Sigmoid colon (tissue), 7 donors: ENCODE data around the gene SMIM10L2A. TPM values are rescaled to one million over a fixed set of nuclear protein-coding genes. Genes with fewer than 3 reads are reported as not detected.
"Not testable (repeated sequence)": the region's sequence is repeated elsewhere in the genome, so short reads cannot be mapped to it uniquely, and the experiment has no call there.

Experiments used
- DNase-seq: peaks from one replicate; pipeline ENCODE4 v3.0.0-alpha.2; 2019
- H3K27ac ChIP-seq, 4 donors: fragments of 200-600 bp; sonication (generic); one replicate each; pipeline ENCODE4 v1.5.1; 2016 to 2019; ENCODE audit warnings: mild to moderate bottlenecking in 1 of 4
- H3K27me3 ChIP-seq, 3 donors: fragments of 200-600 bp; sonication (generic); one replicate each; pipeline ENCODE4 v1.5.1; 2019; ENCODE audit warnings: mild to moderate bottlenecking in 1 of 3
- H3K36me3 ChIP-seq, 4 donors: fragments of 200-600 bp; sonication (generic); one replicate each; pipeline ENCODE4 v1.5.1; 2016 to 2019
- H3K4me1 ChIP-seq, 4 donors: fragments of 200-600 bp; sonication (generic); one replicate each; pipeline ENCODE4 v1.5.1; 2017 to 2019
- H3K4me3 ChIP-seq, 4 donors: fragments of 200-600 bp; sonication (generic); one replicate each; pipeline ENCODE4 v1.5.1; 2017 to 2019; ENCODE audit warnings: mild to moderate bottlenecking in 2 of 4, moderate library complexity in 1 of 4
- H3K9me3 ChIP-seq, 4 donors: fragments of 200-600 bp in 3 of 4; sonication (generic) in 3 of 4; one replicate each; pipeline versions ENCODE4 v1.5.1 to v1.6.1; 2013 to 2019
- EP300 ChIP-seq, 4 donors: sonication (generic); formaldehyde crosslinking; IDR thresholded peaks; one replicate each; pipeline ENCODE4 v1.6.1; 2017; ENCODE audit warnings: antibody characterized with exemption in 4 of 4
- POLR2A ChIP-seq, 2 donors: fragments of 450-650 bp; IDR thresholded peaks; one replicate each; pipeline ENCODE4 v1.6.1; 2016; ENCODE audit warnings: antibody characterized with exemption in 2 of 2, mild to moderate bottlenecking in 2 of 2, moderate library complexity in 2 of 2
- POLR2AphosphoS5 ChIP-seq, 4 donors: sonication (generic); formaldehyde crosslinking; IDR thresholded peaks; one replicate each; pipeline ENCODE4 v1.6.1; 2017; ENCODE audit warnings: antibody characterized with exemption in 4 of 4
- WGBS, 2 donors: extraction: QIAGEN DNeasy Blood & Tissue Kit; methylation state at CpG; one replicate each; pipeline ENCODE4 v1.1.7; 2013; 5-methylcytosine and 5-hydroxymethylcytosine counted together
- intact Hi-C: fragments of 100-400 bp; cut with DNase I; formaldehyde crosslinking; loops from one replicate; pipeline ENCODE4 v1.15.1; 2023
- polyA plus RNA-seq, 3 donors: library from polyadenylated mRNA; stranded (reverse); fragments of 200-250 nt; gene quantifications; one replicate each; pipeline ENCODE4 v1.2.3, GENCODE V29; 2013
- total RNA-seq, 4 donors: library from RNA; depleted of rRNA; stranded (reverse); fragments of >200 nt; gene quantifications; one replicate each; pipeline ENCODE4 v1.1.0, GENCODE V29; 2016
- TF ChIP-seq, protein P1 (sequence below), 4 experiments: fragments of 450-650 bp in 3 of 4; fragments of 200-600 bp in 1 of 4; IDR thresholded peaks; one replicate each; pipeline ENCODE4 v1.5.1; 2016 to 2019; ENCODE audit warnings: antibody characterized with exemption in 4 of 4, mild to moderate bottlenecking in 3 of 4, moderate library complexity in 2 of 4
- donor health status: healthy with polysubstance abuse.
- donor health status: Bipolar disorder and iron deficiency.
- donor health status: healthy.

Gene SMIM10L2A
- total and polyA plus RNA-seq, 7 donors: under 0.01 to 1.9 (median 1.0) TPM; not detected in 1

DNA sequence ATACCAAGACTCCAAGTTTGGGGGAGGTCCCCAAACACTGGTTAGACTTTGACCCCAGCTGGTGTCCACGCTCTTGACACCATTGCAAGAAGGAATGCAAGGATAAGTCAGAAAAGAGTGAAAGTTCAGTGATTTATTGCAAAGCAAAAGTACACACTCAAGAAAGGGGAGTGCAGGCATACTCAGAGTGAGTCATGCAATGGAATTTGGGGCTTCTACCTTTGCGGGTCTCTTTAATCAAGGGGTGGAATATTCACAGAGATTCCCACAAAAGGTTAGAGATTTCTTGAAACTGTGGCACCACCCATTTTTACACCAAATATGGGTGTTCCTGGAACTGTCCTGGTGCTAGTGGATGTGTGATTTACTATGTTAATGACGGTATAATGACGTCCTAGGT, 5.2 kb upstream of the SMIM10L2A start:
- intact Hi-C loops: no loop called here
- TF ChIP-seq POLR2AphosphoS5 (IDR thresholded peaks at IDR 0.05) (no peak), EP300 (IDR thresholded peaks at IDR 0.05) (no peak), POLR2A (IDR thresholded peaks at IDR 0.05) (no peak)
- TF ChIP-seq, protein P1, sequence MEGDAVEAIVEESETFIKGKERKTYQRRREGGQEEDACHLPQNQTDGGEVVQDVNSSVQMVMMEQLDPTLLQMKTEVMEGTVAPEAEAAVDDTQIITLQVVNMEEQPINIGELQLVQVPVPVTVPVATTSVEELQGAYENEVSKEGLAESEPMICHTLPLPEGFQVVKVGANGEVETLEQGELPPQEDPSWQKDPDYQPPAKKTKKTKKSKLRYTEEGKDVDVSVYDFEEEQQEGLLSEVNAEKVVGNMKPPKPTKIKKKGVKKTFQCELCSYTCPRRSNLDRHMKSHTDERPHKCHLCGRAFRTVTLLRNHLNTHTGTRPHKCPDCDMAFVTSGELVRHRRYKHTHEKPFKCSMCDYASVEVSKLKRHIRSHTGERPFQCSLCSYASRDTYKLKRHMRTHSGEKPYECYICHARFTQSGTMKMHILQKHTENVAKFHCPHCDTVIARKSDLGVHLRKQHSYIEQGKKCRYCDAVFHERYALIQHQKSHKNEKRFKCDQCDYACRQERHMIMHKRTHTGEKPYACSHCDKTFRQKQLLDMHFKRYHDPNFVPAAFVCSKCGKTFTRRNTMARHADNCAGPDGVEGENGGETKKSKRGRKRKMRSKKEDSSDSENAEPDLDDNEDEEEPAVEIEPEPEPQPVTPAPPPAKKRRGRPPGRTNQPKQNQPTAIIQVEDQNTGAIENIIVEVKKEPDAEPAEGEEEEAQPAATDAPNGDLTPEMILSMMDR (IDR thresholded peaks at IDR 0.05): no peak
- Histone ChIP-seq H3K4me3 (no peak overlapping the region), H3K9me3 (no peaks in the 10 kb centered on the region), H3K4me1 (no peaks in the 10 kb centered on the region), H3K27ac (no peak overlapping the region), H3K36me3 (no peaks in the 10 kb centered on the region), H3K27me3 (no peaks in the 10 kb centered on the region)
- 51 to 79% methylated on average over 4 of the region's 4 CpGs for whole genome bisulfite sequencing, 2 donors
- DNase-seq: no peak

DNA sequence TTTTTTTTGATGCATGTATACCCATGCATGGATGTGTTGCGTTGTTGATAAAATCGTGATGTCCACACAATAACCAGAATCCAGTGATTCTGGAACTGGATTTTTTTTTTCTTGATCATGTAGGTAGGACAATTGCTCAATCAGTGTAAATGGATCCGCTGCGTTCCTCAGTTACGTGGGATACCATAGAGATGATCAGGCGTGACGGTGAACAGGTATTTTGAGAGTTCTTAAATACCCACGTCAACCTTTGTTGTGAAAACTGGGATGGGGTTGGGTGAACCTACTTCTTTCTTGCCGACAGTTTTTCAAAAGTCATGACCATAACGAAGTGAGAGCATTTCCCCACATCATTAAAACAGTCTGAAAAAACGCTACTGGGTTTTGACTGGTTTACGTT, 913 bp upstream of the SMIM10L2A start:
- H3K9me3 ChIP-seq: no peaks in the 10 kb centered on the region
- 81 to 88% methylated on average over 12 of the region's 12 CpGs for WGBS, 2 donors

GRCh38 chrX:135421537-135421931, 210 bp upstream of the SMIM10L2A start:
- 1 to 2% methylated on average over 29 of the region's 29 CpGs for WGBS, 2 donors
- intact Hi-C loops: loop anchor here (5.0 kb wide), 2 partner anchors 101 to 319 kb away; partner anchors contain the start of gene INTS6L
- no peaks in the 10 kb centered on the region for H3K9me3 ChIP-seq
- H3K4me3 ChIP-seq: peak overlapping the region; percentile 19 to 60 (median 54)
- H3K27ac ChIP-seq: peak overlapping the region in 3 of 4 donors; percentile 17 to 31 (median 25)
- TF ChIP-seq, protein P1 (IDR thresholded peaks at IDR 0.05): no peak
- TF ChIP-seq POLR2AphosphoS5 (IDR thresholded peaks at IDR 0.05): peak in 1 of 4 donors; percentile 35
- DNase-seq: peak; percentile 91
- H3K36me3 ChIP-seq: no peaks in the 10 kb centered on the region
- H3K4me1 ChIP-seq: peaks cover 0 to 6% (median 3%) of the 10 kb centered on the region in 4 donors
- H3K27me3 ChIP-seq: peaks cover 0 to 3% (median 0%) of the 10 kb centered on the region in 3 donors

More for the DNA sequence above, 913 bp upstream of the SMIM10L2A start:
- no peak for DNase-seq
- peaks cover 0 to 6% (median 3%) of the 10 kb centered on the region in 4 donors for H3K4me1 ChIP-seq
- intact Hi-C loops: loop anchor here (5.0 kb wide), 2 partner anchors 101 to 319 kb away; partner anchors contain the start of gene INTS6L
- TF ChIP-seq EP300 (IDR thresholded peaks at IDR 0.05) (no peak), POLR2AphosphoS5 (IDR thresholded peaks at IDR 0.05) (no peak), POLR2A (IDR thresholded peaks at IDR 0.05) (no peak)
- TF ChIP-seq, protein P1 (IDR thresholded peaks at IDR 0.05): no peak
- H3K36me3 ChIP-seq: no peaks in the 10 kb centered on the region
- peaks cover 0 to 3% (median 0%) of the 10 kb centered on the region in 3 donors for H3K27me3 ChIP-seq
- H3K27ac ChIP-seq: no peak overlapping the region
- H3K4me3 ChIP-seq: no peak overlapping the region

- intact Hi-C loops: loop anchor here (5.0 kb wide), 2 partner anchors 100 to 320 kb away; partner anchors contain the start of gene INTS6L
- H3K9me3 ChIP-seq, H3K36me3 ChIP-seq, H3K4me1 ChIP-seq, H3K27ac ChIP-seq, DNase-seq, H3K27me3 ChIP-seq: not testable (repeated sequence)
- 55 to 67% methylated on average over 7 to 10 of the region's 10 CpGs for WGBS, 2 donors
- H3K4me3 ChIP-seq: peak overlapping the region in 2 of 4 donors; percentile 57 to 60
Observed at GRCh38 chrX:135422810-135423168, 1.0 kb downstream of the SMIM10L2A start.

DNA sequence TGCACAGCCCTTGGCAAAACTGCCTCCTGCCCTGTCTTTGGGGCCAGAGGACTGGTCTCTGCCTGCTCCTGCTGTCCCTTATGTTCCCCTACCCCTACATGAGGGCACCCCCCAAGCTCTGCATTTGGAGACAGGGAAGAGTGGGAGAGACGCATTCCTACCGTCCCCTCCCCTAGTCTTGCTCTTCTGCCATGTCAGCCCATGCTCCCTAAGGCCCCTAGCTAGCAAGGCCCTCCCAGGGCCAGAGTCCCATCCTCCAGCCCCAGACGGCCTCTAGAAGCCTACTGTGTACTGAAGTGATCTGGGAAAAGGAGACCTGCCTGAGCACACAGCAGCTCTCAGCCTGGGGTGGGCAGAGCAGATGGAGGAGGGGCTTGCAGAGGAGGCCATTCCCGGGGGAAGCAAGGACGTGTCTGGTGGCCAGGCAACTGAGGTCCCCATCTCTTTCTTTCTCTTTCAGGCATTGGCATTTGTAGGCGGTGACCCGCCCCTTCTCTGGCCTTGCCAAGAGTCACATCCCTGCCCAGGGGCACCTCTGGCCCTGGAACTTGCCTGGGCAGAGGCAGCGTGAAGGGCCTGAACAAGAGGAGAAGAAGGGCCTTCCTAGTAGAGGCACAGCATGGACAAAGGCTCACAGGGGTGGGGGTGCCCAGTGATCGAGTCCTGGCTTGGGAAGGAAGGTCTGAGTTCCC, 1.6 kb downstream of the SMIM10L2A start:
- not testable (repeated sequence) for H3K4me3 ChIP-seq, DNase-seq, H3K27me3 ChIP-seq, H3K4me1 ChIP-seq, H3K27ac ChIP-seq, H3K9me3 ChIP-seq, H3K36me3 ChIP-seq
- WGBS, 2 donors: 82 to 84% methylated on average over 9 of the region's 9 CpGs
- intact Hi-C loops: loop anchor here (5.0 kb wide), 2 partner anchors 99 to 321 kb away; partner anchors contain the start of gene INTS6L
